H1 (cell line): ENCODE data around the gene CNOT6. TPM values are rescaled to one million over a fixed set of nuclear protein-coding genes. Genes with fewer than 3 reads are reported as not detected.

Experiments used
- CEBPB ChIP-seq: IDR thresholded peaks from 2 replicates; pipeline ENCODE4 v1.6.1; 2012; ENCODE audit warnings: low read depth, low read length
- EZH2 ChIP-seq: fragments of 200-600 bp; sonication (generic); IDR thresholded peaks from 2 replicates; pipeline ENCODE4 v1.7.1; 2012; ENCODE audit warnings: low read depth, mild to moderate bottlenecking, moderate library complexity, low read length, inconsistent platforms; ENCODE audit not compliant: severe bottlenecking
- polyA plus RNA-seq, 7 experiments: library from polyadenylated mRNA; depleted of rRNA in 3 of 7; stranded (reverse) in 5 of 7; unstranded in 2 of 7; fragments of >200 nt in 5 of 7; fragments of 200-250 nt in 2 of 7; gene quantifications; 1 replicate in 5 of 7; 2 replicates in 1 of 7; 4 replicates in 1 of 7; pipeline versions ENCODE4 v1.2.1 to v1.2.3, GENCODE V29; 2011 to 2013; ENCODE audit warnings: missing spikeins in 2 of 7, mixed read lengths in 2 of 7
- total RNA-seq: library from RNA; stranded (reverse); fragmentation: NEBNext Ultra II Directional; extraction: Animal tissue kit (Norgen Biotek cat#: 25700); gene quantifications from 2 replicates; pipeline ENCODE4 v1.2.1, GENCODE V29; 2021

CNOT6 gene
- total and polyA plus RNA-seq, 2 of the 8 experiments (the other 6 are each of a cell fraction or from before 2014, with no cell fraction given) = 10.7 to 45.4 TPM

GRCh38 chr5:180612683-180613082, 118.5 kb downstream of the CNOT6 start (continued):
- no peak for TF ChIP-seq EZH2
- no peak for TF ChIP-seq CEBPB
